SK-N-SH treated with all-trans-retinoic acid at 6 μM for 48 hours (cell line): Measurements from ENCODE around the gene MRPS23.

Experiments used
- ARNTL ChIP-seq: fragments of 450-650 bp; formaldehyde crosslinking; IDR thresholded peaks from 2 replicates; pipeline ENCODE4 v1.5.0; 2020; ENCODE audit warnings: low read depth, mild to moderate bottlenecking, moderate library complexity, borderline replicate concordance
- CREB5 ChIP-seq: fragments of 250-450 bp; sonication (Bioruptor Pico); IDR thresholded peaks from 2 replicates; pipeline ENCODE4 v1.5.1; 2020; ENCODE audit warnings: low read depth, mild to moderate bottlenecking, moderate library complexity
- ESRRG ChIP-seq: fragments of 250-450 bp; sonication (Bioruptor Pico); IDR thresholded peaks from 2 replicates; pipeline ENCODE4 v1.6.1; 2021; ENCODE audit warnings: mild to moderate bottlenecking
- PATZ1 ChIP-seq: fragments of 250-450 bp; sonication (Bioruptor Pico); IDR thresholded peaks from 2 replicates; pipeline ENCODE4 v1.8.0; 2020; ENCODE audit warnings: mild to moderate bottlenecking, moderate library complexity, borderline replicate concordance
- PPARA ChIP-seq: fragments of 250-450 bp; sonication (Bioruptor Pico); IDR thresholded peaks from 2 replicates; pipeline ENCODE4 v1.5.0; 2020; ENCODE audit warnings: mild to moderate bottlenecking, borderline replicate concordance
- RARB ChIP-seq: fragments of 250-450 bp; sonication (Bioruptor Pico); IDR thresholded peaks from 2 replicates; pipeline ENCODE4 v1.8.0; 2021; ENCODE audit warnings: mild to moderate bottlenecking, moderate library complexity
- TCF4 ChIP-seq: fragments of 250-450 bp; sonication (Bioruptor Pico); IDR thresholded peaks from 2 replicates; pipeline ENCODE4 v1.8.0; 2021; ENCODE audit warnings: mild to moderate bottlenecking, moderate library complexity, borderline replicate concordance
- TOX ChIP-seq: fragments of 250-450 bp; sonication (Bioruptor Pico); IDR thresholded peaks from 2 replicates; pipeline ENCODE4 v1.8.0; 2021; ENCODE audit warnings: mild to moderate bottlenecking, moderate library complexity, borderline replicate concordance
- ZFP30 ChIP-seq: fragments of 450-650 bp; formaldehyde crosslinking; IDR thresholded peaks from 2 replicates; pipeline ENCODE4 v1.5.0; 2022; ENCODE audit warnings: mild to moderate bottlenecking, moderate library complexity
- ZNF565 ChIP-seq: fragments of 450-650 bp; formaldehyde crosslinking; conservative IDR thresholded peaks from 2 replicates; pipeline ENCODE4 v1.5.0; 2020; ENCODE audit warnings: low read depth, mild to moderate bottlenecking, moderate library complexity
- ZNF70 ChIP-seq: fragments of 450-650 bp; formaldehyde crosslinking; IDR thresholded peaks from 2 replicates; pipeline ENCODE4 v1.5.0; 2020; ENCODE audit warnings: mild to moderate bottlenecking, moderate library complexity

- TF ChIP-seq ZFP30 (CRISPR knock-in tag) (no peak), CREB5 (no peak), PATZ1 (CRISPR knock-in tag) (peak; percentile 99), RARB (no peak), ZNF70 (CRISPR knock-in tag) (no peak), TCF4 (CRISPR knock-in tag) (peak; percentile 67; the same call in 1 of the 2 replicates), ARNTL (CRISPR knock-in tag) (no peak), ZNF565 (no peak), ESRRG (CRISPR knock-in tag) (no peak), TOX (CRISPR knock-in tag) (no peak), PPARA (CRISPR knock-in tag) (no peak)
Measured at GRCh38 chr17:57868007-57868909, 18.4 kb upstream of the MRPS23 start.
